Activated CD8-positive, alpha-beta T cell treated with anti-CD3 and anti-CD28 coated beads for 36 hours (primary cell): Measurements from ENCODE around the gene ATP6V1G3. TPM values are rescaled to one million over a fixed set of nuclear protein-coding genes. Genes with fewer than 3 reads are reported as not detected.

Experiments
- ATAC-seq: fragments of 200-7000 bp; cut with Tn5 transposase; one replicate; pipeline ENCODE4 v1.10.0; 2021; ENCODE audit warnings: mild to moderate bottlenecking, moderate library complexity
- CTCF ChIA-PET: fragments of 350-600 bp; sonication (Branson Sonifier 250); formaldehyde crosslinking; loops from one replicate; lab custom pipeline; 2021; ENCODE audit warnings: antibody characterized with exemption; lab: Charles Lee
- POLR2A ChIA-PET: fragments of 350-600 bp; sonication (Branson Sonifier 250); formaldehyde crosslinking; loops from one replicate; lab custom pipeline; 2021; ENCODE audit warnings: antibody characterized with exemption; lab: Charles Lee
- DNase-seq: peaks from one replicate; pipeline ENCODE4 v3.0.0-alpha.2; 2020
- H3K27ac Mint-ChIP-seq: one replicate; pipeline ENCODE4 v1.8.0; 2021; ENCODE audit warnings: mild to moderate bottlenecking, mixed read lengths
- H3K27me3 Mint-ChIP-seq: one replicate; pipeline ENCODE4 v1.8.0; 2021; ENCODE audit warnings: mixed read lengths
- H3K36me3 Mint-ChIP-seq: one replicate; pipeline ENCODE4 v1.8.0; 2021; ENCODE audit warnings: low read depth, mixed read lengths
- H3K4me1 Mint-ChIP-seq: one replicate; pipeline ENCODE4 v1.8.0; 2021; ENCODE audit warnings: low read depth, mixed read lengths
- H3K4me3 Mint-ChIP-seq: one replicate; pipeline ENCODE4 v1.8.0; 2021; ENCODE audit warnings: mild to moderate bottlenecking, moderate library complexity, mixed read lengths
- H3K9me3 Mint-ChIP-seq: one replicate; pipeline ENCODE4 v1.8.0; 2021; ENCODE audit warnings: mixed read lengths
- CTCF ChIP-seq: fragments of 200-600 bp; IDR thresholded peaks from one replicate; pipeline ENCODE4 v1.8.0; 2022; ENCODE audit warnings: antibody characterized with exemption, mild to moderate bottlenecking
- intact Hi-C: fragments of 100-400 bp; cut with micrococcal nuclease; formaldehyde crosslinking; loops from one replicate; pipeline ENCODE4 v1.10.0; 2022
- total RNA-seq, 2 experiments: library from RNA; stranded (reverse); gene quantifications; one replicate each; pipeline ENCODE4 v1.2.3, GENCODE V29; 2021

The ATP6V1G3 gene
- total RNA-seq, 2 experiments from 2014 or later: not detected

DNA sequence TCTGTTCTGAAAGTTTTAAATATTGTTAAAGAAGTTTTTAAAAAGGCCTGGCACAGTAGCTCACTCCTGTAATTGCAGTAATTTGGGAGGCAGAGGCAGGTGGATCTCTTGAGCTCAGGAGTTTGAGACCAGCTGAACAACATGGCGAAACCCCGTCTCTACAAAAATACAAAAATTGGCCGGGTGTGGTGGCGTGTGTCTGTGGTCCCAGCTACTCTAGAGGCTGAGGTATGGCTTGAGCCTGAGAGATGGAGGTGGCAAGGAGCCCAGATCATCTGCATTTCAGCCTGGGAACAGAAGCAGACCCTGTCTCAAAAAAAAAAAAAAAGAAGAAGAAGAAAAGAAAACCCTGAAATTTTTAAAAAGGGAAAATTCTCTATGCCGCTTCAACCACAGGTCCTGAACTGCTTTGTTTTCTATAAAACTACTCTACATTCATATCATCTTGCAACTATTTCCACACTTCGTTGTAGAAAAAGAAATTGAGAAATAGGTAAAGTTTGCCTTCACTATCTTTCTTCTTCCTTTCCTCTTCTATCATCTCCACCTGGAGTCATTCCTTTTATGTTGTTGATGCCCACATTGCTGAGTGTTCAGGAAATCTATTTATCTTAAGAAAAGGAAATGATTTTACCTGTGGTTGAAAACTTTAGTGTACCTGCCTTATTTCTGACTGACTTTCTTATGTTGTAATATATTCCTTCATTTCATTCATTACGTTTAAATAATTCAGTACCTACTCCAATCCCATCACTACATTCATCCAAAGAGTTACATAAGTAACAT lies 1.7 kb downstream of the ATP6V1G3 start:
- TF ChIP-seq CTCF: no peak
- POLR2A ChIA-PET: interaction anchor here (0.7 to 1.0 kb wide), 2 partner anchors 9 to 16 kb away, joined by 3 read pairs; no protein-coding TSS in a partner anchor
- Mint-ChIP-seq H3K27me3 (no peaks in the 10 kb centered on the region), H3K9me3 (peaks cover under 1% of the 10 kb centered on the region), H3K4me3 (peak overlapping the region; percentile 67), H3K27ac (peak overlapping the region; percentile 91), H3K4me1 (peaks cover 77% of the 10 kb centered on the region), H3K36me3 (peaks cover 4% of the 10 kb centered on the region)
- ATAC-seq (no peak), DNase-seq (no peak)
- intact Hi-C loops: no loop called here
- CTCF ChIA-PET: interaction anchor here (0.9 kb wide), 2 partner anchors 9 to 15 kb away, joined by 3 read pairs; no protein-coding TSS in a partner anchor

GRCh38 chr1:198535631-198536030 lies 4.8 kb downstream of the ATP6V1G3 start:
- ChIA-PET POLR2A (interaction anchor here (1.2 kb wide), 1 partner anchor 131 kb away, joined by 3 read pairs; no protein-coding TSS in a partner anchor), CTCF (interaction anchor here (0.8 to 1.7 kb wide), 6 partner anchors 9 to 89 kb away, joined by 3 to 6 read pairs (median 3); no protein-coding TSS in a partner anchor)
- Mint-ChIP-seq H3K27me3 (no peaks in the 10 kb centered on the region), H3K4me3 (no peak overlapping the region), H3K36me3 (peaks cover 11% of the 10 kb centered on the region), H3K9me3 (peaks cover 7% of the 10 kb centered on the region), H3K4me1 (peaks cover 78% of the 10 kb centered on the region), H3K27ac (peak overlapping the region; percentile 46)
- no peak for TF ChIP-seq CTCF
- intact Hi-C loops: no loop called here
- ATAC-seq (no peak), DNase-seq (no peak)

DNA sequence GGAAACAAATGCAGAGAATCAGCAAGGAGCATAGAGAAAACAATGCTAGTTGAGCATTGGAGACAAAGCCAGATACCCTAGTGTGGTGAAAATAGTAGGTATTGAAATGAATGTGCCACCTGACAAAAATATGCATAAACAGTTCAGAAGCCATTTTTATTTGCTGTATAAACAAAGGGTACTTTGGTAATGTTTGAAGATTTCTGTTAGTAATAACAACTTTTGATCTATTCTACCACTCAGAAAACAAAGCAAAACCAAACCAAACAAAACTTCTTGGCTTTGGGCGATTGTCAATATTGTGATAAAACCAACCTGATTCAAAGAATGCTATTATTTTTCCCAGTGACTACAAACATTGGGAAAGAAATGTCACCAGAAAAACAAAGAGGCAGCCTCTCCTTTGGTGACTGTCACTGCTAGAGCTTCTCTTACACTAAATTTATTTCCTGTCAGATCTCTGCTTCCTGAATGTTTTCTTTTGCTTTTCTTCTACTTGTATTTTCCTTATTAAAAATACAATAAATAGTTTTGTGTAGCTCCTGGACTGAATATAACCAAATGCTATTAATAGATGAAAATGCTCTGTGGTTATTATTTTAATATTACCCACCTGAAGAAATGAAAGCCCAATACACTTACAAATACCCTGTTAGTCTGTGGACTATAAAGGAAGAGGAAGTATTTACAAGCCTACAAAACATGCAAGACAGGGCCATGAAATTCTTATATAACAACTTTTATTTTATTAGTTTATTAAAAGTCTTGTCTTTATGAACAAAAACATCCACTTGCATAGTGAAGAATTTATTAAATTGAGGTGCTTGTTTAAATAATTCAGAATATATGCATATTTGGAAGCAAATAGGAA lies 5.7 kb downstream of the ATP6V1G3 start:
- Mint-ChIP-seq H3K4me1 (peaks cover 79% of the 10 kb centered on the region), H3K27ac (peak overlapping the region; percentile 84), H3K9me3 (peaks cover 7% of the 10 kb centered on the region), H3K36me3 (peaks cover 11% of the 10 kb centered on the region), H3K4me3 (peak overlapping the region; percentile 63), H3K27me3 (no peaks in the 10 kb centered on the region)
- TF ChIP-seq CTCF: no peak
- CTCF ChIA-PET: interaction anchor here (0.6 to 1.7 kb wide), 4 partner anchors 10 to 86 kb away, joined by 3 to 6 read pairs (median 4); no protein-coding TSS in a partner anchor
- ATAC-seq (peak; percentile 57), DNase-seq (no peak)
- intact Hi-C loops: no loop called here
- POLR2A ChIA-PET: interaction anchor here (1.0 to 1.2 kb wide), 2 partner anchors 126 to 132 kb away, joined by 3 read pairs; no protein-coding TSS in a partner anchor

DNA sequence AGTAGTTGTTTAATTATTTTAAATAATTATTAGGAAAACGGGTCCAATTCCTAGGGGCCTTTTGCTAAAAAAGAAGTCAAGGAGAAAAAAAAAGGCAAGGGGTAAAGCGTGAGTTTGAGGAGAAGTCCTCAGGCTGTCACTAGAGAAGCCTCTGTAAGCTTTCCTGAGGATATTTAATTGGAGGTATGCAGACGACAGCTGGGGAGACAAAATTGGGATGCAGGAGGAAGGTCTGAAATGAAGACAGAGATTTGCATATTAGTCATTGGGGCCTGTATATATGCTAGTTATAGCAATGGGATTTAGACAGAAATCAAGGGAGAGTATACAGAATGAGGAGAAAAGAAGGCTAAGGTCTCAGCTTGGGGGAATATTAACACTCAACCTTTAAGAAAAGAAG lies 8.6 kb downstream of the ATP6V1G3 start:
- DNase-seq: no peak
- Mint-ChIP-seq H3K27ac (no peak overlapping the region), H3K9me3 (peaks cover 7% of the 10 kb centered on the region), H3K4me1 (peaks cover 71% of the 10 kb centered on the region), H3K36me3 (peaks cover 12% of the 10 kb centered on the region), H3K27me3 (no peaks in the 10 kb centered on the region), H3K4me3 (no peak overlapping the region)
- intact Hi-C loops: no loop called here
- POLR2A ChIA-PET: no interaction called here
- ATAC-seq: no peak
- no peak for TF ChIP-seq CTCF
- CTCF ChIA-PET: interaction anchor here (1.2 kb wide), 1 partner anchor 19 kb away, joined by 3 read pairs; no protein-coding TSS in a partner anchor
